HG02610 (cell line): ENCODE results near the gene GRK5.
"Not testable (repeated sequence)": the region's sequence is repeated elsewhere in the genome, so short reads cannot be mapped to it uniquely, and the experiment has no call there.

ENCODE experiments used
- ATAC-seq: cut with Tn5 transposase; IDR thresholded peaks from one replicate; pipeline ENCODE4 v1.9.1; 2021; ENCODE audit warnings: mild to moderate bottlenecking, moderate library complexity; ENCODE audit not compliant: unreplicated experiment

The GRK5 gene

GRCh38 chr10:119431034-119431772 lies 223.8 kb downstream of the GRK5 start:
- ATAC-seq = no peak

- ATAC-seq = no peak
Observed at GRCh38 chr10:119431773-119432135, 224.4 kb downstream of the GRK5 start.

GRCh38 chr10:119434942-119435341 lies 227.6 kb downstream of the GRK5 start:
- not testable (repeated sequence) for ATAC-seq

GRCh38 chr10:119438717-119439116 lies 231.3 kb downstream of the GRK5 start:
- ATAC-seq = no peak

- ATAC-seq = no peak
Observed at GRCh38 chr10:119439922-119440321, 232.6 kb downstream of the GRK5 start.

GRCh38 chr10:119441151-119441821 lies 233.9 kb downstream of the GRK5 start:
- no peak for ATAC-seq

- no peak for ATAC-seq
Observed at GRCh38 chr10:119441921-119442757, 234.8 kb downstream of the GRK5 start.

GRCh38 chr10:119442758-119443060 lies 235.3 kb downstream of the GRK5 start:
- ATAC-seq = no peak

GRCh38 chr10:119443441-119443840 lies 236.1 kb downstream of the GRK5 start:
- no peak for ATAC-seq

- no peak for ATAC-seq
Observed at GRCh38 chr10:119443970-119444660, 236.7 kb downstream of the GRK5 start.

GRCh38 chr10:119444866-119445265 lies 237.5 kb downstream of the GRK5 start:
- ATAC-seq = no peak

GRCh38 chr10:119445311-119445934 lies 238.1 kb downstream of the GRK5 start:
- peak; percentile 52 for ATAC-seq

- ATAC-seq = no peak
Observed at GRCh38 chr10:119445935-119446317, 238.6 kb downstream of the GRK5 start.

- ATAC-seq = no peak
Observed at GRCh38 chr10:119446441-119447277, 239.3 kb downstream of the GRK5 start.

- ATAC-seq = no peak
Observed at GRCh38 chr10:119447421-119447820, 240.1 kb downstream of the GRK5 start.

GRCh38 chr10:119447823-119448546 lies 240.6 kb downstream of the GRK5 start:
- no peak for ATAC-seq

- ATAC-seq = no peak
Observed at GRCh38 chr10:119448628-119449584, 241.5 kb downstream of the GRK5 start.
